ENCODE data around the gene MT1E. TPM values are rescaled to one million over a fixed set of nuclear protein-coding genes. Genes with fewer than 3 reads are reported as not detected.

The MT1E gene
- total and polyA plus RNA-seq, 2 of the 8 experiments (the other 6 are each of a cell fraction or from before 2014, with no cell fraction given): 7.9 to 117 TPM

- no peak for FAIRE-seq
- no peak overlapping the region for H3K9ac ChIP-seq (replicated peaks in 1 of 4; ENCODE audit: extremely low read depth in 1 of 4, low read depth in 3 of 4, low read length in 3 of 4)
- H3K14ac ChIP-seq (ENCODE audit: insufficient read length): no peak overlapping the region
- no peak overlapping the region for H2AK5ac ChIP-seq (ENCODE audit: low read depth, low read length)
- H4K91ac ChIP-seq (replicated peaks; ENCODE audit: insufficient read length, low read length): no peak overlapping the region
- no peak overlapping the region for H3K56ac ChIP-seq (replicated peaks; ENCODE audit: insufficient read length, low read depth, low read length)
- ChIA-PET POLR2A (ENCODE audit: partially characterized antibody) (interaction anchor here (0.9 to 4.7 kb wide), 5 partner anchors 13 to 60 kb away, joined by 5 to 66 read pairs (median 29); partner anchors contain the start of genes MT1G, MT1H, MT1X and MT2A), CTCF (ENCODE audit: partially characterized antibody) (interaction anchor here (0.8 to 2.8 kb wide), 5 partner anchors 11 to 96 kb away, joined by 3 to 9 read pairs (median 3); no protein-coding TSS in a partner anchor)
- H2BK15ac ChIP-seq (ENCODE audit: low read length): no peak overlapping the region
- no peak overlapping the region for H2BK120ac ChIP-seq (replicated peaks; ENCODE audit: low read depth, low read length)
- peaks cover 51 to 85% (median 81%) of the 10 kb centered on the region in 4 experiments for H3K27me3 ChIP-seq (replicated peaks in 1 of 4; ENCODE audit: control insufficient read depth in 3 of 4, extremely low read depth in 1 of 4, insufficient read depth in 3 of 4, low read length in 3 of 4)
- H3K23ac ChIP-seq (ENCODE audit: insufficient read length): no peak overlapping the region
- no peak overlapping the region for H2BK5ac ChIP-seq (ENCODE audit: low read depth, low read length)
- H2BK12ac ChIP-seq (ENCODE audit: low read depth, low read length): no peak overlapping the region
- DNase-seq (ENCODE audit: low read depth in 1 of 2, low spot score in 2 of 2): no peak
- no peaks in the 10 kb centered on the region for H3K79me1 ChIP-seq (ENCODE audit: low read depth, low read length)
- H4K5ac ChIP-seq (ENCODE audit: insufficient read length, low read depth, low read length): no peak overlapping the region
- no peak overlapping the region for H3K4ac ChIP-seq (replicated peaks; ENCODE audit: insufficient read length, low read depth, low read length)
- H4K8ac ChIP-seq (ENCODE audit: extremely low read depth, insufficient read depth, low read length): no peak overlapping the region
- no peak overlapping the region for H2BK20ac ChIP-seq (ENCODE audit: low read length)
- peaks cover 0 to 8% of the 10 kb centered on the region in 2 experiments for H4K20me1 ChIP-seq (replicated peaks in 1 of 2; ENCODE audit: control insufficient read depth in 1 of 2, insufficient read depth in 2 of 2, low read length in 2 of 2)
- H3K4me3 ChIP-seq (ENCODE audit: extremely low read depth in 1 of 4, insufficient read depth in 2 of 4, low read depth in 3 of 4, low read length in 4 of 4): no peak overlapping the region
- no peak overlapping the region for H2AFZ ChIP-seq (ENCODE audit: low read length)
- peaks cover 5% of the 10 kb centered on the region; the same call in 1 of the 2 replicates for H3K23me2 ChIP-seq (ENCODE audit: low read depth, low read length)
- no peaks in the 10 kb centered on the region for H3K79me2 ChIP-seq (ENCODE audit: control insufficient read depth in 1 of 2, insufficient read depth in 2 of 2, low read length in 2 of 2)
- H3K27ac ChIP-seq (ENCODE audit: low read depth, low read length): no peak overlapping the region
- no peak overlapping the region for H3K4me2 ChIP-seq (ENCODE audit: insufficient read depth in 1 of 2, low read depth in 2 of 2, low read length in 2 of 2)
- WGBS, 2 experiments (ENCODE audit: extremely low coverage in 1 of 2, insufficient coverage in 1 of 2, insufficient read length in 1 of 2, insufficient replicate concordance in 2 of 2, low coverage in 1 of 2, low lambda C conversion rate in 2 of 2, missing lambda C conversion rate in 1 of 2): 96% methylated on average over 2 of the region's 2 CpGs; no CpG with 5 or more reads in 1 of the 2 experiments
- no peak overlapping the region for H3K18ac ChIP-seq (ENCODE audit: extremely low read depth, low read length)
- H3K9me3 ChIP-seq (ENCODE audit: insufficient read depth in 2 of 2, low read depth in 1 of 2, low read length in 1 of 2): no peaks in the 10 kb centered on the region
- H3K4me1 ChIP-seq (replicated peaks in 1 of 4; ENCODE audit: control insufficient read depth in 3 of 4, insufficient read depth in 4 of 4, low read length in 3 of 4): peaks cover 0 to 17% (median 14%) of the 10 kb centered on the region in 4 experiments; a peak in 6 of 7 replicates
- H3K36me3 ChIP-seq (ENCODE audit: control insufficient read depth in 2 of 4, insufficient read depth in 4 of 4, low read length in 3 of 4): no peaks in the 10 kb centered on the region
- TF ChIP-seq SUZ12 (IDR thresholded peaks at IDR 0.05; ENCODE audit: low read length): no peak
- no peak for TF ChIP-seq POLR2A (IDR thresholded peaks at IDR 0.05; ENCODE audit: control extremely low read depth in 1 of 2, low read depth in 2 of 2, low read length in 2 of 2)
- TF ChIP-seq SP1 (IDR thresholded peaks at IDR 0.05; ENCODE audit: low read depth, low read length): no peak
Measured at GRCh38 chr16:56623637-56624036, 1.9 kb upstream of the MT1E start.
